HG02943 (cell line): ENCODE data around the gene ARID1A.

Experiments
- ATAC-seq: cut with Tn5 transposase; IDR thresholded peaks from one replicate; pipeline ENCODE4 v1.9.1; 2021; ENCODE audit warnings: mild to moderate bottlenecking, low read depth, moderate library complexity; ENCODE audit not compliant: unreplicated experiment

The ARID1A gene

GRCh38 chr1:26814893-26815292 is 119.1 kb downstream of the ARID1A start:
- no peak for ATAC-seq

- ATAC-seq, result no peak
Measured at GRCh38 chr1:26820784-26821269, 125.0 kb downstream of the ARID1A start.

- no peak for ATAC-seq
Measured at GRCh38 chr1:26822737-26823395, 127.1 kb downstream of the ARID1A start.

- no peak for ATAC-seq
Measured at GRCh38 chr1:26824731-26825130, 128.9 kb downstream of the ARID1A start.

- ATAC-seq, result no peak
Measured at GRCh38 chr1:26826261-26827105, 130.7 kb downstream of the ARID1A start, which contains the start of gene ZDHHC18. ZDHHC18 (plus strand) TSS chr1:26826688; CDS start chr1:26826805, 117 bp downstream.

GRCh38 chr1:26827106-26827604 is 131.3 kb downstream of the ARID1A start:
- ATAC-seq, result no peak

- ATAC-seq, result no peak
Measured at GRCh38 chr1:26827663-26828062, 131.8 kb downstream of the ARID1A start.

- ATAC-seq, result no peak
Measured at GRCh38 chr1:26828411-26828991, 132.7 kb downstream of the ARID1A start.

- no peak for ATAC-seq
Measured at GRCh38 chr1:26829184-26829911, 133.5 kb downstream of the ARID1A start.

GRCh38 chr1:26831059-26831458 is 135.2 kb downstream of the ARID1A start:
- no peak for ATAC-seq
